HG03066 (cell line): ENCODE results near the gene GMPR2.

ENCODE experiments used
- ATAC-seq: cut with Tn5 transposase; IDR thresholded peaks from one replicate; pipeline ENCODE4 v1.9.1; 2021; ENCODE audit warnings: low read depth; ENCODE audit not compliant: unreplicated experiment

GMPR2 gene

GRCh38 chr14:24232645-24233537 lies at the start of gene GMPR2:
Gene GMPR2 (plus strand): TSS chr14:24232929. CDS start chr14:24233254, 325 bp downstream.
- ATAC-seq = peak; percentile 56

- no peak for ATAC-seq
These were observed 49.7 kb upstream of the GMPR2 start for GRCh38 chr14:24183014-24183481.

GRCh38 chr14:24184104-24184970 lies 48.4 kb upstream of the GMPR2 start:
- ATAC-seq = no peak

- no peak for ATAC-seq
These were observed 47.7 kb upstream of the GMPR2 start for GRCh38 chr14:24185026-24185425.

GRCh38 chr14:24185741-24186140 lies 47.0 kb upstream of the GMPR2 start:
- no peak for ATAC-seq

GRCh38 chr14:24186831-24187538 lies 45.7 kb upstream of the GMPR2 start:
- no peak for ATAC-seq

GRCh38 chr14:24187539-24187915 lies 45.2 kb upstream of the GMPR2 start:
- no peak for ATAC-seq

- ATAC-seq = peak; percentile 94
These were observed 44.3 kb upstream of the GMPR2 start, which contains the start of gene IPO4 for GRCh38 chr14:24188251-24189058. Gene IPO4 (minus strand): TSS chr14:24188816. CDS start chr14:24188787, 29 bp downstream.

GRCh38 chr14:24189059-24189375 lies 43.7 kb upstream of the GMPR2 start:
- ATAC-seq = no peak

GRCh38 chr14:24189460-24189859 lies 43.3 kb upstream of the GMPR2 start:
- ATAC-seq = no peak

GRCh38 chr14:24190416-24190815 lies 42.3 kb upstream of the GMPR2 start:
- ATAC-seq = no peak

GRCh38 chr14:24192933-24193332 lies 39.8 kb upstream of the GMPR2 start:
- ATAC-seq = no peak

GRCh38 chr14:24194186-24194872 lies 38.4 kb upstream of the GMPR2 start:
- ATAC-seq = no peak

GRCh38 chr14:24194873-24195185 lies 37.9 kb upstream of the GMPR2 start:
- no peak for ATAC-seq

GRCh38 chr14:24195186-24196070 lies 37.3 kb upstream of the GMPR2 start, which contains the start of gene TM9SF1:
Gene TM9SF1 (minus strand): TSS chr14:24195441. CDS start chr14:24195019, 422 bp downstream.
- peak; percentile 82 for ATAC-seq

- ATAC-seq = peak; percentile 32
These were observed 36.4 kb upstream of the GMPR2 start for GRCh38 chr14:24196071-24197055.

- ATAC-seq = no peak
These were observed 35.7 kb upstream of the GMPR2 start for GRCh38 chr14:24197056-24197450.
